GM18517 (cell line): ENCODE measurements around the gene OR5K3.

Experiments
- ATAC-seq: cut with Tn5 transposase; IDR thresholded peaks from one replicate; pipeline ENCODE4 v1.9.1; 2021; ENCODE audit warnings: mild to moderate bottlenecking, moderate library complexity; ENCODE audit not compliant: unreplicated experiment

OR5K3 gene

DNA sequence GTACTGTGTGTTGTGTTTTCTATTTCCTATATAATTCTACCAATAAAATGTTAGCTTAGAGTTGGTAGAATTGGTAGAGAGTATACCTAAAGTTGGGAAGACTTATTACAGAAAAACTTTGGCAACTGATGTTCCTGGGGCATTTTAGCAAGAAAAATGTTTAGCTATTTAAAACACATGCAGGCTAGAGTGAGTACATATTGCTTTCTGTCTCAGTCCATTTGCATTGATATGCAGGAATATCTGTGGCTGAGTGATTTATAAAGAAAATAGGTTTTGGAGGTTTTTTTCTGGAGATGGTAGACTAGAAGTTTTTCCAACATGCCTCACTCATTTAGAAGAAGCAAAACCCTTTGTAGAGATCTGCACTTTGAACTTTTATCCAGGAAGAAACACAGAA lies 42.1 kb downstream of the OR5K3 start:
- no peak for ATAC-seq

DNA sequence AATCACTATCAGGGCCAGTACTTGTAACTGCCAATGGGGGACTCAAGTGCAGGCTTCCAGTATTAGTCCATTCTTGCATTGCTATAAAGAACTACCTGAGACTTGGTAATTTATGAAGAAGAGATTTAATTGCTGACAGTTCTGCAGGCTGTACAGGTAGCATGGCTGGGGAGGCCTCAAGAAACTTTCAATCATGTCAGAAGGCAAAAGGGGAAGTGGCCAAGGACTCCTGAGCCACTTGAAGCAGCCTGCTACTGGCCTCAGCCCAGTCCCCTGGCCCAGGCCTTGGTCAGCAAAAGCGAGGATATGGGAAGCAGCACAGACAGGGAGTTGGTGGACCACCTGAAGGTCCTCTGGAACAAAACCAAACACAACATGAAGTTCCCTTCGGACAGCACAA lies 43.3 kb downstream of the OR5K3 start:
- ATAC-seq = no peak

DNA sequence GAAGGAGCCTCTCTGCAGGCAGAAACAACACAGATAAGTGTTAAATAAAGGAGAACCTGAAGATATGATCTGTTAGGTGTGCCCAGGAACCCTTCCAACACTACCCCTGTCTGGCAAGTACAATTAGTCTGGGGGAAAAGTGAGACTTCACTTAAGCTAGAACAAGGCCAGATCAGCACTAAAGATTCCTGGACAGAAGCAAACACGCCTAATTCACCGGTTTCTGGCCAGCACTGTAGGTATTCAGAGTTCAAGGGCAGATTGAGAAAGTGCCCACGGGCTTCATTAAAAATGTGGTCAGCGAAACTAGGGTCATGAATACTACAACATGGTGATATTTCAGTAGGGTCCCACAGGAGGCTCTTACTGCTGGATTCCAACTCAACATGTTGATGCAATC lies 43.9 kb downstream of the OR5K3 start:
- no peak for ATAC-seq

DNA sequence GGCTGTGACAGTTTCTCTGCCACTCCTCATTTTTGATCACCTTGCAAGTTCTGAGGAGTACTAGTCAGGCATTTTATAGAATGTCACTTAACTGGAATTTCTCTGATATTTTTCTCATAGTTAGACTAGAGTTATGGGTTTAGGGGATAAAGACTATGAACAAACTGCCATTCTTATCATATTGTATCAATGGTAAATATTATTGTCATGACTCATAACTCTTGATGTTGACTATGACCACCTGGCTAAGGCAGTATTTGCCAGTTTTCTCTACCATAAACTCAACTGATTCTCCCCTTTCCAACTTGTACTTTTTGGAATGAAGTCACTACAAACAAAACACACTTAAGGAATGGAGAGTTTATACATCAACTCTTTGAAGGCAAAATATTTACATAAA lies 49.8 kb downstream of the OR5K3 start:
- no peak for ATAC-seq
